GM21423 (cell line): ENCODE results near the gene KLK8.

Experiments
- ATAC-seq: cut with Tn5 transposase; IDR thresholded peaks from one replicate; pipeline ENCODE4 v1.9.1; 2021; ENCODE audit warnings: mild to moderate bottlenecking, moderate library complexity; ENCODE audit not compliant: unreplicated experiment

The KLK8 gene

DNA sequence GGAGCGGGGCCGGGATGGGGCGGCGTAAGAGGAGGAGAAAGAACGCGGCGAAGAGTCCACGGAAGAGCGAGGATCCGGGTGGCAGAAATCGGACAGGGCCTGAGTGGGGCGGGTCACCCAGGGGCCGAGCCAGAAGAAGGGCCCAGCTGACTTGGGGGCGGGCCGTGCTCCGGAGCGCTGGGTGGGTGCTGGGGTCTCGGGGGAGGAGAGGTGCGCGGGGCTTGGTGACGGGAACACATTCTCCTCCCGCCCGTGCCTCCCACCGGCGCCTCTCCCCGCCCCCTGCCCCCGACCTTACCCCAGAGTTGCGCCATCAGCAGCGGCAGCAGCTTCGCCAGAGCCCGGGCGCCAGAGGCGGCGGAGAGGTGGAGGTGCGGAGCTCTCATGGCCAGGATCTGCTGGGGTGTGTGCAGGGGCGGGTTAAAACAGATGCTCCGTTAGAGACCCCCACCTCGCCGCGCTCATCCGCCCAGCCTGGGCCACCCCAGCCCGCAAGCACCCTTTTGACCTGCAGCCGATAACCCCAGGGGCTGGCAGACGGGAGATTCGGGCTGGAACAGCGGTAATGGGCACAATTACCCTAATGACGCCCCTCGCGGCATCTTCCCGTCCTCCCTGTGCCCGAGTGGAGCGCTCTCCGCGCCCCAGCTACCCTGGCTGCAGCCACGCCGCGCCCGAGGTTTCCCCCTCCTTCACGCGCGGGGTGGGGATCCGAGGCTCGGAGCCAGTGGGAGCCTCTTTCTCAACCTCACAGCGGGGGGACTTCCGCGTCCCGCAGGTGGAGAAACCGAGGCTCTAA is 17.5 kb upstream of the KLK8 start:
- no peak for ATAC-seq

- ATAC-seq: no peak
Observed at GRCh38 chr19:51016798-51017683, 15.6 kb upstream of the KLK8 start.

DNA sequence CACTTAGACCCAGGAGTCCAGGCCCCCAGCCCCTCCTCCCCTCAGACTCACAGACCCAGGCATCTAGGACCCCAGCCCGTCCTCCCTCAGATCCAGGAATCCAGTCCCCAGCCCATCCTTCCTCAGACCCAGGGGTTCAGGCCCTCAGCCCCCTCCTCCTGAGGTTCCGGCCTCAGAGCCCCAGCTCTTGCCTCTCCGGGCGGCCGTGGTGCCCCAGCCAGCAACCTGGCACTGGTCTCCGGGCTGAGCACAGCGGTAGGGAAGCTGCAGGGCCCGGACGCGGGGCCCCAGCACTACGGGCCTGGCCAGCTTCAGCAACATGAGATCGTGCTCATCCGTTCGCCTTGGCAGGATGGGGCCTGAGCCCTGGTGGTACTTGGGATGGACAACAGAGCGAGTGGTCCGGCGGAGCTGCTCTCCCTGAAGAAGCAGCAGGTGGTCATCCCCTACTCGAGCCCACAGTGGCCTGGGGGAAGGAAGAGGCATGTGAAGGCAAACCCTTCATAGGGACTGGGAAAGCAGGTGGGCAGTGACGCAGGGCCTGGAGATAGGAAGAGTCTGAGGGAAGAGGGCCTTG is 14.4 kb upstream of the KLK8 start:
- no peak for ATAC-seq

DNA sequence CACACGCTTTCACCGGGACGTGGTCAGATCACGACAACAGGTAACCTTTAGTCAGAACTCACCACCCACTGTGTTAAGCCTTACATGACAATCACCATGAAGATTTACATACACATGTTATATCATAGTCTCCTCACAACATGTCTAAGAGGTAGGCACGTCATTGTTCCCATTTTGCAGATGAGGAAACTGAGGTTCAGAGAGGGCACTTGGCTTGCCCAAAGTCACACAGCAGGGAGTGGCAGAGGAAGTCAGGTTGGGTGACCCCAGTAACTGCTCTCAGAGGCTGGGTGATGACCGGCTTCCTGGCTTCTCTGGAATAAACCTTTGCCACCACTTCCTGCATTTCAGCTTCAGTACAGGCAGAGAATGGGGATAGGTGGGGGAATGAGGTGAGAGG is 12.8 kb upstream of the KLK8 start:
- ATAC-seq: no peak

DNA sequence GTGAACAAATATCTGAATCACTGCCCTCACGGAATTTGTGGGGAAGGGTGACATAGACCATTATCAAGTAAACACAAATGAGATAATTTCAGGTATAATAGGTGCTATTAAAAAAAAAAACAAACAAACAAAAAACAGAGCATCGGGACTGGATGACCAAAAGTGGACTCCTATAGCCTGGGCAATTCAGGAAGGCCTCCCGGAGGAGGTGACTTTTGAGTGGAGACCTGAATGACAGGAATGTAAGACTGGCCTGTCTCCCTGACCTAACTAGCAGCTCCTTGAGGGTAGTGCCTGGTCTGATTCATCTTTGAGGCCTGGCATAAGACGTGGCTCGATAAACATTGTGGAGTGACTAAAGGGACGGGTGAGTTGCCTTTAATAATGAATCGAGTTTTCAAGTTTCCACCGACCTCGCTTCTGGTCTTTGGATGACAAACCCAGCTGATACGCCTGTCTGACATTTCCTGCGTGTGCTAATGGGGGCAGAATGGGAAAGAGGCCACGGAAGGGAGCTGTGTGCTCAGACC is 11.3 kb upstream of the KLK8 start:
- ATAC-seq: no peak

GRCh38 chr19:51010066-51010795 is 8.8 kb upstream of the KLK8 start:
- ATAC-seq: no peak

DNA sequence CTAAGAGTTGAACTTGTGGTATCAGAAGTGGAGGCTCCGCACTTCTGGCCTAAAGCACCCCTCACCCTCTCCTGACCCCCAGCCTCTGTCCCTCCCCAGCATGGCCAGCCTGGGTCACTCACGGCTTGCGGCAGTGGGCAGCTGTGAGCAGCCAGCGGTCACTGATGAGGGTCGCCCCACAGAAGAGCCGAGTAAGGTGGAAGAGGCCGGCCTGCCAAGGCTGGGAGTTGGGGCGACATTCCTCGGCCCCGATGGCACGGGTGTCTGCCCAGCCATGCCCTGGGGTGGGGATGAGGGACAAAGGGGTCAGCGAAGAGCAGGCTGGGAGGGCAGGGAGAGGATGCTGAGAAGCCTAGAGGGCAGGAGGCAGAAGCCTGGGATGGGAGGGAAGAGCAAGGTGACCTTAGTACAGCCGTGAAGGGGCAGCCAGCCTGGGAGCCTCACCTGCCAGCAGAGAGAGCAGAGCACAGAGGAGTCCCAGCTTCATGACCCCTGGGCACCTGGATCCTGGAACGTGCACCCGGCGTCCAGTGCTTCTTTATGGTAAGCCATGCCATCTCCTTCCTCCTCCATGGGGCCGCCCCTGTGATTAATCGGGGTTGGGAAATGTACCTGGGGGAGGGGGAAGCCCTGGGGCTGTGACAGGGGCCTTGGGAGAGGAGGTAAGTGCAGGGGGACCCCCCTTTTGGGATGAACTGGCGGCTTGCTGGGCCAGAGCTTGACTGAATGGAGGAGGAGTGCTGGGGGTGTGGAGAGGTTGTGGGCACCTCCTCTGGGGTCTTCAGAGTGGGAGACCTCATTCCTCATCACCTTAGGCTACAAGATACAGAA is 7.9 kb upstream of the KLK8 start:
- no peak for ATAC-seq

- ATAC-seq: no peak
Observed at GRCh38 chr19:51007488-51007887, 6.1 kb upstream of the KLK8 start.

DNA sequence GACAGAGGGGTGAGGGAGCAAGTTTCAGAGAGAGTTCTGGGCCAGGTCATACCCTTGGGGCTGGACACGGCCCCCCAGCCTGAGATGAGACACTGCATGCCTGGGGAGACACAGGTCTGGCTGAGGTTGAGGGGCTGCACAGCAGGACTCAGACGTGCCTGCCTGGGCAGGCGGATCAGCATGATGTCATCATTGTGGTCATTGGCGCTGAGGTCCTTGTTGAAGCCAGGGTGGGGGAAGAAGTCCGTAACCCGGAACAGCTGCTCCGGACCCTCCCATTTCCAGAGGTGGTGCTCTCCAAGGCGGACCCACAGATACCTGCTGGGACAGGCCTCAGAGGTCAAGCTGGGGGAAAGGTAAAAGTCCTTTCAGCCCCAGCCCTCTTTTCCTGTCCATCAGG is 5.0 kb upstream of the KLK8 start:
- no peak for ATAC-seq

- no peak for ATAC-seq
Observed at GRCh38 chr19:51005248-51005647, 3.8 kb upstream of the KLK8 start.

DNA sequence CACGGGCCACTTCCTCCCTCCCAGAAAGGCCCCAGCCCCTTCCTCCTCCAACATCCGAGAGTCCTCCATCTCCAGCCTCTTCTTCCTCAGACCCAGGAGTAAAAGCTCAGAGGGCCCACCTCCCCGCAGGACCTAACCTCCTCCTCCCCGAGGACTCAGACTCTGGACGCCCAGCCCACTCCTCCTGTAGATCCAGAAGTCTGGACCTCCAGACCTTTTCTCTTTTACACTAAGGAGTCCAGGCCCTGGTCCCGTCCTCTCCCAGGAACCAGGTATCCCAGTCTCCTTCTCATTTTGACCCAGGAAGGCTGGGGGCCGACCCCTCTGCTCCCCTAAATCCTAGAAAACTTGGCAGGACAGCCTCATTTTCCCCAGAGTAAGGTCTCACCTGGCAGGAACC is 1.9 kb upstream of the KLK8 start:
- ATAC-seq: no peak

- ATAC-seq: no peak
Observed at GRCh38 chr19:51002542-51003311, 1.3 kb upstream of the KLK8 start.

GRCh38 chr19:51002089-51002532 is 707 bp upstream of the KLK8 start:
- ATAC-seq: no peak

- ATAC-seq: no peak
Observed at GRCh38 chr19:51000981-51001380, 423 bp downstream of the KLK8 start.

DNA sequence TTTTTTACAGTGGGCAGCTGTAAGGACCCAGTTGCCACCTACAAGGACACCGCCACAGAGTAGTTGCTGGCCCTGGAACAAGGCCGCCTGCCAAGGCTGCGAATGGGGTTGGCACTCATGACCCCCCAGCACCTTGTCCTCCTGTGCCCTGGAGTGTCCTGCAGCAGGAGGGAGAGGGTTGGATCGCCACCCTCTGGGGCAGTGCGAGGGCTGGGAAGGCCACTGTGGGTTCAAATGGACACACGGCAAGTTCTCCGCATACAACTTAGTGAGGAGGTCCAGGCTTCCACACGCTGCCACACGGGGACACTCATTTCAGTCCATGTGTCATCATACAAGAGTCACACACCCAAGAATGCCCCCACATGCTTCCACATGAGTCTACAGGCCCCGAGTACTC is 978 bp downstream of the KLK8 start:
- ATAC-seq: no peak

DNA sequence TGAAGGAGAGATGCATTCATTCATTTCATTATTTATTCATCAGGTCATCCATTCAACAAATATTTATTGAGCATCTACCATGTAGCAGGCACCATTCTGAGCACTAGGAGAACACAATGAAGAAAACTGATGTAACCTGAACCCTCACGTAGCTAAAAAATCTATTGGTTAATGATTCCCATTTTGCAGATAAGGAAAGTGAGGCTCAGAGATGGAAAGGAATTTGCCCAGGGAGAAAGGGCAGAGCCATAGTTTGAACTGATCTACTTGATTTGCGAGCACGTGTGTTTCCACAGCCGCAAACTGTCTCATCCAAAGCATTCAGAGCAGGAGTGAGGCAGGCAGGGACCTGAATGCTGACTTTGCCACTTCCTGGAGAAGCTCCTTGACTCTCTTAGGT is 2.7 kb downstream of the KLK8 start:
- ATAC-seq: no peak

DNA sequence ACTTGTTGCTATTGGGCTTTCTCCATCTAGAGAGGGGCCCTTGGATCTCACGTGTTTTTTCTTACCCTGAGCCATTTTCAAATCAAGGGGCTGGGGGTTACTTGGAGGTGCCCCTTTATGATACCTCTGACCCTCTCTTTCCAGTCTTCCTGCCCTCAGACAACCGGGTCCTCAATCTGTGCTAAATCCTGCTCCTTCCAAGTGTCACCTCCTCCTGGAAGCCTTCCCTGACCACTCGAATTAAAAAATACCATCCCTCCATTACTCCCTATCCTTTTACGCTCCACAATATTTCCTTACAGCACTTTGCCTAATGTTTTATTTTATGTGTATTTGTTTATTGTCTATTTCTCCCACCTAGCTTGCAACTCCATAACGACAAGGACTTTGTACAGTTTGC is 3.3 kb downstream of the KLK8 start:
- no peak for ATAC-seq

GRCh38 chr19:50994129-50994528 is 7.3 kb downstream of the KLK8 start:
- no peak for ATAC-seq

DNA sequence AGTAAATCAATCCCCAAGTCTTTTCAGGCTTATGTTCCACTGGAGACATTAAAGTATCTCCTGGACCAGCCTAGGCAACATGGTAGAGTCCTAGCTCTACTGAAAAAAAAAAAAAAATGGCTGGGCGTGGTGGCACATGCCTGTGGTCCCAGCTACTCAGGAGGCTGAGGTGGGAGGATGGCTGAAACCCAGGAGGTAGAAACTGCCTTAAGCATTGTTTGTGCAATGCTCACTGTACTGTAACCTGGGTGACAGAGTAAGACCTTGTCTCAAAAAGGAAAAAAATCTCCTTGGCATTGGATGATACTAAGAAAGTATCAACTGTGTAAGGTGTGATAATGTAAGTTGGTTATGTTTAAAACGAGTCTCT is 8.8 kb downstream of the KLK8 start:
- ATAC-seq: no peak
